Fibroblast of mammary gland (primary cell): ENCODE data around the gene ASPG.

Experiments used
- DNase-seq: peaks from one replicate; pipeline ENCODE4 v3.0.0-alpha.2; 2010; ENCODE audit warnings: low read depth
- H3K4me3 ChIP-seq: 2 replicates; pipeline ENCODE4 v1.5.1; 2011; ENCODE audit warnings: low read depth, mild to moderate bottlenecking, low read length, moderate library complexity; ENCODE audit not compliant: control insufficient read depth
- CTCF ChIP-seq: conservative IDR thresholded peaks from 2 replicates; pipeline ENCODE4 v1.5.1; 2011; ENCODE audit warnings: low read depth, low read length, inconsistent platforms; ENCODE audit not compliant: control insufficient read depth, insufficient read depth

ASPG gene

GRCh38 chr14:104072586-104072985 is 12.9 kb upstream of the ASPG start:
- H3K4me3 ChIP-seq: no peak overlapping the region
- peak; percentile 14 for DNase-seq
- no peak for TF ChIP-seq CTCF

GRCh38 chr14:104073764-104074163 is 11.7 kb upstream of the ASPG start:
- no peak overlapping the region for H3K4me3 ChIP-seq
- no peak for TF ChIP-seq CTCF
- DNase-seq: no peak

- DNase-seq: peak; percentile 12
- TF ChIP-seq CTCF: peak; percentile 48
- H3K4me3 ChIP-seq: no peak overlapping the region
Measured at GRCh38 chr14:104075530-104076151, 9.9 kb upstream of the ASPG start.

GRCh38 chr14:104076743-104077142 is 8.8 kb upstream of the ASPG start:
- no peak for TF ChIP-seq CTCF
- DNase-seq: no peak
- H3K4me3 ChIP-seq: no peak overlapping the region

GRCh38 chr14:104078031-104078455 is 7.5 kb upstream of the ASPG start:
- H3K4me3 ChIP-seq: no peak overlapping the region
- peak; percentile 79 for DNase-seq
- TF ChIP-seq CTCF: peak; percentile 100

GRCh38 chr14:104080376-104081260 is 4.9 kb upstream of the ASPG start:
- no peak for DNase-seq
- TF ChIP-seq CTCF: no peak
- H3K4me3 ChIP-seq: no peak overlapping the region
